GM06990 (cell line): ENCODE results near the gene BET1L.

ENCODE experiments used
- DNase-seq: peaks from one replicate; pipeline ENCODE4 v3.0.0-alpha.2; 2011; ENCODE audit not compliant: insufficient read length; ENCODE audit errors: extremely low read depth
- H3K27me3 ChIP-seq: replicated peaks from 2 replicates; pipeline ENCODE4 v1.6.0; 2011; ENCODE audit warnings: low read length; ENCODE audit not compliant: control insufficient read depth, insufficient read depth
- H3K36me3 ChIP-seq: 2 replicates; pipeline ENCODE4 v1.5.1; 2011; ENCODE audit warnings: low read length; ENCODE audit not compliant: control insufficient read depth, insufficient read depth
- H3K4me3 ChIP-seq: replicated peaks from 2 replicates; pipeline ENCODE4 v1.5.1; 2011; ENCODE audit warnings: low read depth, mild to moderate bottlenecking, control low read depth, low read length
- TF ChIP-seq, protein P1 (sequence below): IDR thresholded peaks from 2 replicates; pipeline ENCODE4 v1.5.1; 2011; ENCODE audit warnings: low read length, control low read depth, mild to moderate bottlenecking, inconsistent platforms; ENCODE audit not compliant: insufficient read depth, poor library complexity, severe bottlenecking

BET1L gene

DNA sequence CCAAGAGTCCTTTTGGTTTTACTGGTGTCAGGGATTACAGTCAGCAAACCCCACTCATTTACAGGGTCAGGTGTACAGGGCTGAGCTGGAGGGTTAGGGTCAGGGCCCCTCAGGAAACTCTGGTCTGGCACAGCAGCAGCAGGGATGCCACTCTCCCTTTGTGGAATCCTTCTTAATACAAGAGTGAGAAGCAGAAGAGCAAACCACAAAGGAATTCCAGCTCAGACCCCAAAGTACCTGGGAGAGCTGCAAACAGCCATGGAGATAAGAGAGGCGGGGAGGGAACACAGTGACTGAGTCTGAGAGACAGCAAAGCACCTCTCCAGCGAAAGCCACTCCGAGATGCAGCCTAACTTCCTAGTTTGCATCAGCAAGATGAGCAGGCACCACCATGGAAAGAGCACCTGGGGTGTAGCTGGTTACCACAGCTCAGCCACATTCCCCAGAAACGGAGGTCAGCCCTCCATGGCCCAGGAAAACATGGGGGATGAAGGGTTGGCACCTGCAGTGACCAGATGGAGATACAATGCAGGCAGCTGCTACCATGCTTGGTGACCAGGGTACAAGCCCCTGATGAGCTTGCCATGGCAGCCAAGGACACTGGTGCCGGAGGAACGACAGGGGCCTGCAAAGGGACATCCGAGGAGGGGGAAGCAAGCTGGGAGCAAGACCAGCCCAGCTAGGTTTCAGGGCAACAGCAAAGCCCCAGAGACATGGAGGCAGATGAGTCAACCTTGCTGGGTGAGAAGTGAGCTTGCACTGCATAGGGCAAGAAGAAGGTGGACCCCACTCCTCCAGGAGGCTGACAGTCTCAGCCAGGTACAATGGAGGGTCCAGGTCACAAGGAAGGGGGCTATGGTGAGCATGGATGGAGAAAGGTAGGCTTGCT, 3.9 kb downstream of the BET1L start:
- H3K4me3 ChIP-seq: no peak overlapping the region
- TF ChIP-seq, protein P1, sequence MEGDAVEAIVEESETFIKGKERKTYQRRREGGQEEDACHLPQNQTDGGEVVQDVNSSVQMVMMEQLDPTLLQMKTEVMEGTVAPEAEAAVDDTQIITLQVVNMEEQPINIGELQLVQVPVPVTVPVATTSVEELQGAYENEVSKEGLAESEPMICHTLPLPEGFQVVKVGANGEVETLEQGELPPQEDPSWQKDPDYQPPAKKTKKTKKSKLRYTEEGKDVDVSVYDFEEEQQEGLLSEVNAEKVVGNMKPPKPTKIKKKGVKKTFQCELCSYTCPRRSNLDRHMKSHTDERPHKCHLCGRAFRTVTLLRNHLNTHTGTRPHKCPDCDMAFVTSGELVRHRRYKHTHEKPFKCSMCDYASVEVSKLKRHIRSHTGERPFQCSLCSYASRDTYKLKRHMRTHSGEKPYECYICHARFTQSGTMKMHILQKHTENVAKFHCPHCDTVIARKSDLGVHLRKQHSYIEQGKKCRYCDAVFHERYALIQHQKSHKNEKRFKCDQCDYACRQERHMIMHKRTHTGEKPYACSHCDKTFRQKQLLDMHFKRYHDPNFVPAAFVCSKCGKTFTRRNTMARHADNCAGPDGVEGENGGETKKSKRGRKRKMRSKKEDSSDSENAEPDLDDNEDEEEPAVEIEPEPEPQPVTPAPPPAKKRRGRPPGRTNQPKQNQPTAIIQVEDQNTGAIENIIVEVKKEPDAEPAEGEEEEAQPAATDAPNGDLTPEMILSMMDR: no peak
- peaks cover 27% of the 10 kb centered on the region for H3K36me3 ChIP-seq
- no peak for DNase-seq
- H3K27me3 ChIP-seq: no peaks in the 10 kb centered on the region

DNA sequence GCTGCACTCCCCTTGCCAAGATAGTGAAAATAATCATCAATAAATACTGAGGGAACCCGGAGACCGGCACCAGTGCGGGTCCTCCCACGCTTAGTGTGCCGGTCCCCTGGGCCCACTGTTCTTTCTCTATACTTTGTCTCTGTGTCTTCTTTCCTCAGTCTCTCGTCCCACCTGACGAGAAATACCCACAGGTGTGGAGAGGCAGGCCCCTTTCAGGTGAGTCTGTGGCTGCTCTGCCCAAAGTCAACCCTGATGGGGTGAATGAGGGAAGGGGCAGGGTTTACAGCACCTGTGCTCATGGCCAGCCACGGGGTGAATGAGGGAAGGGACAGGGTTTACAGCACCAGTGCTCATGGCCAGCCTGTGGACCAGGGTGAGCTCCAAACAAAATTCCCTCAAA, 4.7 kb downstream of the BET1L start:
- Histone ChIP-seq H3K27me3 (no peaks in the 10 kb centered on the region), H3K36me3 (peaks cover 27% of the 10 kb centered on the region), H3K4me3 (no peak overlapping the region)
- DNase-seq: no peak
- TF ChIP-seq, protein P1: no peak

DNA sequence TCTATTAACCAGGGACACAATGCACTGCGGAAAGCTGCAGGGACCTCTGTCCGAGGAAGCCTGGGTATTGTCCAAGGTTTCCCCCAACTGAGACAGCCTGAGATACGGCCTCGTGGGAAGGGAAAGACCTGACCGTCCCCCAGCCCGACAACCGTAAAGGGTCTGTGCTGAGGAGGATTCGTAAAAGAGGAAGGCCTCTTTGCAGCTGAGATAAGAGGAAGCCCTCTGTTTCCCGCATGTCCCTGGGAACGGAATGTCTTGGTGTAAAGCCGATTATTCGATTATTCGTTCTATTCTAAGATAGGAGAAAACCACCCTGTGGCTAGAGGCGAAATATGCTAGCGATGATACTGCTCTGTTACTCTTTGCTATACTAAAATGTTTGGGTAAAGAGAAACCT, 5.2 kb downstream of the BET1L start:
- DNase-seq: no peak
- Histone ChIP-seq H3K4me3 (no peak overlapping the region), H3K36me3 (peaks cover 27% of the 10 kb centered on the region), H3K27me3 (no peaks in the 10 kb centered on the region)
- TF ChIP-seq, protein P1: no peak

DNA sequence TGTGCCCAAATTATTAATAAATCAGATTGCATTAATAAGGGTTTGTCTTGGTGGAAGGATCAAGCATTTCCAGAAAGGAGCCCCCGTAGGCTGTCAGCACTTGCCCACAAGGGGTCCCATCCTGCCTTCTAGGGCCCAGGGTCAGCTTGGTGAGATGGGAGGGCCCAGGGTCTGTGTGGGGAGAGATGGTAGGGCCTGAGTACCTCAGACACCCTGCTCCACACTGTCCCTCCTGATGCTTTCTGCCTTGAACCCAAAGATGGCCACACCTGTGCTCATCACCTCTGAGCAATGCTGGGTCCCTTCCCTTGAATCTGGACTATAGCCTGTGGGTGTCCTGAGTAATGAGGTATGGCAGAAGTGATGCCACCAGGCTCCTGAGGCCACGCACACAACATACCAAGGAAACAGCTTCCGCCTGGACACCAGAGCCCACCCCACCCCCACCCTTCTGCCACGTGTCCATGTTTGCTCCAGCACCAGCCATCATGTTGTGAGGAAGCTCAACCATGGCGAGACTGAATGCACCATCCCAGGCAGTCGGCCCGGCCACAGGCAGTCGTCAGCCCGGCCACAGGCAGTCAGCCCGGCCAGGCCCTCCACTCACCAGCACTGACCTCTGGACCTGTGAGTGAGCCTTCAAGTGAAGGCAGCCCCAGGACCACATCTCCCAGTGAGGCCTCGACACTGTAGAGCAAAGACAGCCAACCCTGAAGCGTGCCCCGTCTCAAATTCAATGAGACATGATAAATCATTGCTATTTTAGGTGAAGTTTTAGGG, 6.8 kb downstream of the BET1L start:
- Histone ChIP-seq H3K27me3 (no peaks in the 10 kb centered on the region), H3K36me3 (peaks cover 23% of the 10 kb centered on the region), H3K4me3 (no peak overlapping the region)
- DNase-seq: no peak
- TF ChIP-seq, protein P1: no peak

DNA sequence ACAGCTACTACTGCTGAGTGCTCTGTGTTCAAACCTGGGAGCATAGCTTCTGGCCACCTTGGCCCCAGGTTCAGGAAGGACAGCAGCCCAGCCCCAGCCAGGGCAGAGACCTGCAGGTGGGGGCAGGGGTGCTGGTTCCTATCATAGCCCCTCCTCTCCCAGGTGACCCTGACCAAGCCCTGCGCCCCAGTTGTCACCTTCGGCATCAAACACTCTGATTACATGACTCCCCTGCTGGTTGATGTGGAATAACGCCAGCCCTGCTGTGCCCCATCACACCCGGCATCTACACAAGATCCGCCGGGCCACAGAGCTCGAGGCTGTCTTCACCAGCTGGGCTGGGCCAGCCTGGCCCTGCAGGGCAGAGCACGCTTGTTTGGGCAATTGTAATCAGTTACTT, 7.4 kb downstream of the BET1L start:
- Histone ChIP-seq H3K4me3 (no peak overlapping the region), H3K36me3 (peaks cover 19% of the 10 kb centered on the region), H3K27me3 (no peaks in the 10 kb centered on the region)
- no peak for DNase-seq
- TF ChIP-seq, protein P1: no peak
